Stimulated activated CD4-positive, alpha-beta T cell treated with anti-CD3 and anti-CD28 coated beads, Interleukin-15, amount 100 ng/mL, for 1 hour (primary cell): ENCODE results near the gene CDH24.

Source experiments
- DNase-seq, 2 donors: peaks; one replicate each; pipeline ENCODE4 v3.0.0-alpha.2; 2020; ENCODE audit warnings: low read depth in 1 of 2, low spot score in 1 of 2

CDH24 gene

GRCh38 chr14:23056956-23057756 is at the start of gene CDH24:
CDH24 (minus strand) TSS chr14:23057520; CDS start chr14:23055733, 1,787 bp downstream.
- peak; percentile 42 to 48 for DNase-seq

- no peak for DNase-seq
Observed at GRCh38 chr14:23106747-23107045, 49.4 kb upstream of the CDH24 start.

- no peak for DNase-seq
Observed at GRCh38 chr14:23105348-23105824, 48.1 kb upstream of the CDH24 start.

- DNase-seq, result no peak
Observed at GRCh38 chr14:23104591-23105347, 47.4 kb upstream of the CDH24 start, which contains the start of gene CIROP. CIROP (minus strand) TSS chr14:23104989; CDS start chr14:23104920, 69 bp downstream.

GRCh38 chr14:23104070-23104590 is 46.8 kb upstream of the CDH24 start:
- no peak for DNase-seq

GRCh38 chr14:23103581-23103980 is 46.3 kb upstream of the CDH24 start:
- no peak for DNase-seq

GRCh38 chr14:23102801-23103200 is 45.5 kb upstream of the CDH24 start:
- DNase-seq, result no peak

GRCh38 chr14:23101986-23102625 is 44.8 kb upstream of the CDH24 start:
- no peak for DNase-seq

- DNase-seq, result no peak
Observed at GRCh38 chr14:23101213-23101970, 44.1 kb upstream of the CDH24 start.

GRCh38 chr14:23099212-23099861 is 42.0 kb upstream of the CDH24 start:
- DNase-seq, result no peak

- DNase-seq, result no peak
Observed at GRCh38 chr14:23097786-23098185, 40.5 kb upstream of the CDH24 start.

GRCh38 chr14:23095196-23096108 is 38.1 kb upstream of the CDH24 start, which contains the start of gene C14orf119:
C14orf119 (plus strand) TSS chr14:23095505; CDS start chr14:23097659, 2,154 bp downstream.
- DNase-seq, result peak; percentile 97 to 98

GRCh38 chr14:23094666-23095195 is 37.4 kb upstream of the CDH24 start, which contains the start of gene ACIN1:
ACIN1 (minus strand) TSS chr14:23095136; CDS start chr14:23095112, 24 bp downstream.
- DNase-seq, result peak; percentile 53 to 54

GRCh38 chr14:23093991-23094665 is 36.8 kb upstream of the CDH24 start:
- DNase-seq, result no peak

- no peak for DNase-seq
Observed at GRCh38 chr14:23093526-23093925, 36.2 kb upstream of the CDH24 start.

- no peak for DNase-seq
Observed at GRCh38 chr14:23093104-23093503, 35.8 kb upstream of the CDH24 start.

- no peak for DNase-seq
Observed at GRCh38 chr14:23091294-23092225, 34.2 kb upstream of the CDH24 start.
